ENCODE data around the gene ARHGEF1. TPM values are rescaled to one million over a fixed set of nuclear protein-coding genes. Genes with fewer than 3 reads are reported as not detected.

Gene ARHGEF1
- 638 and 664 TPM in 2 replicates for total RNA-seq

- intact Hi-C loops (cut with micrococcal nuclease): loop anchor here (5.0 kb wide), 1 partner anchor 399 kb away; no protein-coding TSS in a partner anchor
Observed at GRCh38 chr19:41882568-41883462, at the start of gene ARHGEF1. ARHGEF1 (plus strand) TSS chr19:41883184; CDS start chr19:41888083, 4,899 bp downstream.

GRCh38 chr19:41837981-41838708 is 44.8 kb upstream of the ARHGEF1 start:
- intact Hi-C loops (cut with micrococcal nuclease): no loop called here

DNA sequence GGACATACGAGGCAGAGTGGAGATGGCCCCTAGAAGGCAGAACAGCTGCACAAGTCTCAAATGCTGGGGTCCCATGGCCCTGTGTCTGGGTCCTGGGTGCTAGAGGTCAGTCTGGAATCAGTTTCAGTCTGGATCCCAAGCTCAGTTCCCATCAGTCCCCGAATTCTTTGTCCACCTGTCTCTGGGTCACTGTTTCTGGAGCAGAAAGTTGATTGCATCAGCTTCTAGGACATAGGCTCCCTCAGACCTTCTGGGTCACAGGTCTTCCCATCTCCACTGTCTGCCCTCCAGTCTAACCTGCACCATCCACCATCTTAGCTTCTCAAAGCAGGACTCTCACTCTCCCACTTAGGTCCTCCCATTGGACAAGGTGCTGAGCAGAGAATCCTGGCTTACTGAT is 43.8 kb upstream of the ARHGEF1 start:
- intact Hi-C loops (cut with micrococcal nuclease): no loop called here

DNA sequence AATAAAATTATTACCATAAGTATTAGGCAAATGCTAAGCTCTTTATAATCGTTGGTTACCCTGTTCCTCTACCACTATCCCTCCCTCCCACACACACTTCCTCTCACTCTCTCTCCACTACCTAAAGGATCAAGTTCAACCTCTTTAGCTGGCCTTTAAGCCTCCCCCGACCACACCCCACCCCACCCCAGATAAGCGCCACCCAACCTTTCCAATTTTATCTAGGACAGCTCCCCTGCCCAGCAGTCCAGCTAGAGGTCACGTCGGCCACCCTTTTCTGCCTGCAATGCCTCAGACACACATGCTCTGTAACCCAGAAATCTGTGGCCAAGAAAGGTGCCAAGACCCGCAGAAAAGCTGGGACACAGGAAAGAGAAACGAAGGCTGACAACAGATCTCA is 39.6 kb upstream of the ARHGEF1 start:
- intact Hi-C loops (cut with micrococcal nuclease): no loop called here

GRCh38 chr19:41844601-41845000 is 38.4 kb upstream of the ARHGEF1 start, which contains the start of gene LYPD4:
LYPD4 (minus strand) TSS chr19:41844683; CDS start chr19:41839285, 5,398 bp downstream.
- intact Hi-C loops (cut with micrococcal nuclease): no loop called here

GRCh38 chr19:41845001-41845050 is 38.2 kb upstream of the ARHGEF1 start, which contains the start of gene DMRTC2:
DMRTC2 (plus strand) TSS chr19:41845042; CDS start chr19:41847429, 2,387 bp downstream.
- intact Hi-C loops (cut with micrococcal nuclease): no loop called here

DNA sequence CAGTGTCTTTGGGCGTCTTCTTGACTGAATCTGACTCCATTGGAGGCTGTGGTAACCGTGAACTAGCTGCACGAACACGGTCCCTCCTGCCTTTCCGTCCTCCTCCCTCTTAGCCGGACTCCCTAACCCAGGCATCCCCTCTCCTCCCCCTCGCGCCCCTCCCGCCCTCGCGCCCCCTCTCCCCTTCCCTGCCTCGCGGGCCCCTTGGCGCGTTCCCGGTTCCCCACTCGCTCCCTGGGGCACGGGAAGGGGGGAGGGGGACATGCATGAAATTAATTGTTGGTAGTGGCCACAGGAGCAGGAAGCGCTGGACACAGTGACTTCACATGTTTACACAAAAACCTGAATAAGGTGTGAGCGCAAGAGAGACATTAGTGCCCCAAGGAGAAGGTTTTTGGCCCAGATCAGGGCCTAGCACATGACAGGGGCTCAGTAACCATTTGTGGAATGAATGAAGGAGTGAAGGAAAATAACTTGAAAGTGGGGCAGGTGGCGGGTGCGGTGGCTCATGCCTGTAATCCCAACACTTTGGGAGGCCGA is 37.9 kb upstream of the ARHGEF1 start:
- intact Hi-C loops (cut with micrococcal nuclease): no loop called here

DNA sequence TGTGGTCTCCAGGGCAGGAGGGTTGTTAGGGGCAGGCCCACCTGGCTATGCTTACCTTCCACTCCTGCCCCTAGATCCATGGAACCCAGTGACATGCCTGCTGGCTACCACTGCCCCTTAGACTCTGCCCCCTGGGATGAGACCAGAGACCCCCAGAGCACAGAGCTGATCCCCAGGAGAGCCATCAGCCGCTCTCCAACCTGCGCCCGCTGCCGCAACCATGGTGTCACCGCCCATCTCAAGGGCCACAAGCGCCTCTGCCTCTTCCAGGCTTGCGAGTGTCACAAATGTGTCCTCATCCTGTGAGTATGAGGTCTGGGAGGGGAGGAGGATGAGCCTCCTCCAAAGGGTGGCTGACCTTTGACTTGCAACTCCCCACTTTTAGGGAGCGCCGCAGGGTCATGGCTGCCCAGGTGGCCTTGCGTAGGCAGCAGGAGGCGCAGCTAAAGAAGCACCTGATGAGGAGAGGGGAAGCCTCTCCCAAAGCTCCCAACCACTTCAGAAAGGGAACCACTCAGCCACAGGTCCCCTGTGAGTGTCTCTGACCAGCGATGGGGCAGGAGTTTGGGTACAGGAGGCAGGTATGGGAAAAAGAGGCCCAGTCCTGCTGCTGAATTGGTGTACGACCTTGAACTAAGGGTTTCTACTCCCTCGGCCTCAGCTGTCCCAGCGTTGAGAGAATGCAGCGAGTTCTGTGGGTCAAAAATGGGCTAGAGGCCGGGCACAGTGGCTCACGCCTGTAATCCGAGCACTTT is 35.5 kb upstream of the ARHGEF1 start:
- intact Hi-C loops (cut with micrococcal nuclease): no loop called here

DNA sequence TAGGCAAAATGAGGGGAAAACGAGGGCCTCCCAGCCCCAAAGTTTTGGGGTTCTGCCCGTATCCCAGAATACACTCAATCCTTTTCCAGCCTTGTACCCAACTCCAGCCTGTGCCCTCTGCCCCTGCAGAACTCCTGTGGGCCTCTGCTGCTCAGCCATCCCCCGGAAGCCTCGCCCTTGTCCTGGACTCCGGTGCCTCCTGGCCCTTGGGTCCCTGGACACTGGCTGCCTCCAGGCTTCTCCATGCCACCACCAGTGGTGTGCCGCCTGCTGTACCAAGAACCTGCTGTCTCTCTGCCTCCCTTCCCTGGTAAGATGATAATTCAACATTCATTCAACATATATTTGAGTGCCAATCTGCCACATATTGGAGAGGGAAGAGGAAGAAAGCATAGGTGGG is 34.3 kb upstream of the ARHGEF1 start:
- intact Hi-C loops (cut with micrococcal nuclease): no loop called here

DNA sequence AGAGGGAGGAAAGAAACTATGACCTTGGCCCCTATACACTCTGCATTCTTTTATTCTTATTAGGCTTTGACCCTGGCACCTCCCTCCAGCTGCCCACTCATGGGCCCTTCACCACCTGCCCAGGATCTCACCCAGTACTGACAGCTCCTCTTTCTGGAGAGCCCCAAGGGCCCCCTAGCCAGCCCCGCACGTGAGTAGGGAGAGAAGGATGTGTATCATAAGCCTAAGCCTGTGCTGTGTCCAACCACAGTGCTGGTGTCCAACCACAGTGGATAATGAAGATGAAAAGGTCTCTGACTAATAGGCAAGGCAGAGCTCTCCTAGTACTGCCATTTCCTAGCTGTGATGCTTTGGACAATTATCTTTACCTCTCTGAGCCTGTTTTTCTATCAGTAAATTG is 33.9 kb upstream of the ARHGEF1 start:
- intact Hi-C loops (cut with micrococcal nuclease): no loop called here

DNA sequence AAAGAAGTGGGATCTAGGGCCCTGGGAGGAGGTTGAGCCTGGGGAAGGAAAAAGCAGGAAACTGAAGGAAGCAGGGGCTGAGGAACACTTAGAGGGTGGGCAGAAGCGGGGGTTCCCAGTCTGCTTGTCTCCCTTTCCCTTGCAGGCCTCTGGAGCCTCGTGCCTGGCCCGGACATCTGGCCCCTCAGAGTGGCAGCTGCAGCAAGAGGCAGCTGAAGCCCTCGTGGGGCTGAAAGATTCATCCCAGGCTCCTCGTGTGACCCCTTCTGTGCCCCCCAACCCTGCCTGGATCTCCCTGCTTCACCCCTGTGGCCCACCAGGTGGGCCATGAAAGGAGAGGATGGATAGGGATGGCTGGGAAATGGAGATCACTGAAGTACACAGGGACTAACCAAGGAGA is 32.6 kb upstream of the ARHGEF1 start:
- intact Hi-C loops (cut with micrococcal nuclease): no loop called here

GRCh38 chr19:41851456-41851855 is 31.5 kb upstream of the ARHGEF1 start:
- intact Hi-C loops (cut with micrococcal nuclease): no loop called here

DNA sequence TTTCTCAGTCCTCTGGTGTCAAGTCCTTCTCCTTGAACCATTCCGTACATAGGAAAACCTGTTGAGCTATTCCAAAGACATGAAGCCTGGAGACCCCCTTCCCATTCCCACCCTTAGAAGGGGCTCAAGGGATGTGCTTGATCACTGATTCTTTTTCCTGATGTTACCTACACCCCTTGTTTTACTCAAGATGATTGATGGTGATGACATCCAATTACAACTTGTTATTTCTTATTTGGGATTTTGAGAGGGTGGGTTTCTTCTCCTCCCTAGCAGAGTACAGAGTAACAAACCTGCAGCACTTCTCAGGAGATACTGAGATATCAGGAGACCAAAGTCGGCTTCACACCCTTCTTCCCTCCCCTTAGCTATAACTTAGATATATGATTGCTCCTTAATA is 29.6 kb upstream of the ARHGEF1 start:
- intact Hi-C loops (cut with micrococcal nuclease): no loop called here

DNA sequence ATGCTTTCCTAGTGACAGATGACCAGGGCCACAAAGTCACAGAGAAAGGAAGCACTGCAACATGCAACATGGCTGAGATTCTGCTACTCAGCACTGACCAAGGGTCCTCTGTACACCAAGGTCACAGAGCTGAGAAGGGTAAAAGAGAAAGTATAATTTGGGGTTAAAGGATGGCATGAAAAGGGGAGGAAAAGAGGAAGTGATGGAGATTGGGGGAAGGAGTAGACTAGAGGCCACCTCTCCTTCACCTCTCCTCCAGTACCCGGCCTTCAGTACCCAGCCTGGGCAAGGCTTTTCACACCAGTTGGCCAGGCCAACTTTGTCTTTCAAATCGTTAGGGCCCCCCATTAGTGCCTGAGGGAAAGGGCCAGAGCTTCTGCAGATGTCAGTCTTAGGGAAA is 29.2 kb upstream of the ARHGEF1 start:
- intact Hi-C loops (cut with micrococcal nuclease): no loop called here

DNA sequence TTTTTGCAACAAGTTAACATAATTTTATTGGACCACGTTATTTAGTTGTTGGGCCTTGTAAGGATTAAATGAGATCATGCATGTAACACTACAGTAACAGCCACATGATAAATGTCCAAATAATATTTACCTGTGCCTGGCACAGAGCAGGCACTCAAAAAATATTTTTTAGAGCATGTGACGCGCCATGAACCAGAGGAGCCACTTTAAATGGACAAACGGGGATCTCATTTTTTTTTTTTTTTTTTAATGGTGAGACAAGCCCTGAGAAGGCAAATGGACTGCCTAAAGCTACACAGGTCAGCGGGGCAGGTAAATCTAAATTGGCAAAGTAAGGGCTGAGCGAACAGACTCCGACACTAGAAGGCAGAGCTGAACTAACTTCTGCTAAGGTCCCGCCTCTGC is 23.8 kb upstream of the ARHGEF1 start:
- intact Hi-C loops (cut with micrococcal nuclease): loop anchor here (1.0 to 5.0 kb wide), 7 partner anchors 16 to 597 kb away; partner anchors contain the start of genes HNRNPUL1 and RABAC1

- intact Hi-C loops (cut with micrococcal nuclease): loop anchor here (1.0 to 10.0 kb wide), 14 partner anchors 11 to 1511 kb away; partner anchors contain the start of genes ATP1A3, C19orf47, HNRNPUL1 and PLD3
Observed at GRCh38 chr19:41859618-41860418, 23.2 kb upstream of the ARHGEF1 start, which contains the start of gene RPS19. RPS19 (plus strand) TSS chr19:41860255; CDS start chr19:41860775, 520 bp downstream.

- intact Hi-C loops (cut with micrococcal nuclease): loop anchor here (1.0 to 10.0 kb wide), 7 partner anchors 11 to 1512 kb away; partner anchors contain the start of genes ATP1A3, C19orf47, PLD3 and SERTAD1
Observed at GRCh38 chr19:41860419-41861115, 22.4 kb upstream of the ARHGEF1 start.

- intact Hi-C loops (cut with micrococcal nuclease): loop anchor here (2.0 to 10.0 kb wide), 3 partner anchors 314 to 1512 kb away; partner anchors contain the start of genes C19orf47, PLD3 and SERTAD1
Observed at GRCh38 chr19:41861116-41861768, 21.7 kb upstream of the ARHGEF1 start.

GRCh38 chr19:41861846-41862245 is 21.1 kb upstream of the ARHGEF1 start:
- intact Hi-C loops (cut with micrococcal nuclease): loop anchor here (2.0 to 10.0 kb wide), 3 partner anchors 315 to 1513 kb away; partner anchors contain the start of genes C19orf47, PLD3 and SERTAD1
